Iris pigment epithelial cell (primary cell): Measurements from ENCODE around the gene ATRAID.
A peak's percentile ranks its signal among the peaks of the same experiment; 100 is the strongest.
"Not testable (repeated sequence)": the region's sequence is repeated elsewhere in the genome, so short reads cannot be mapped to it uniquely, and the experiment has no call there.

Source experiments
- DNase-seq: peaks from one replicate; pipeline ENCODE4 v3.0.0-alpha.2; 2011; ENCODE audit warnings: low read depth

ATRAID gene, protein sequence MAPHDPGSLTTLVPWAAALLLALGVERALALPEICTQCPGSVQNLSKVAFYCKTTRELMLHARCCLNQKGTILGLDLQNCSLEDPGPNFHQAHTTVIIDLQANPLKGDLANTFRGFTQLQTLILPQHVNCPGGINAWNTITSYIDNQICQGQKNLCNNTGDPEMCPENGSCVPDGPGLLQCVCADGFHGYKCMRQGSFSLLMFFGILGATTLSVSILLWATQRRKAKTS

DNA sequence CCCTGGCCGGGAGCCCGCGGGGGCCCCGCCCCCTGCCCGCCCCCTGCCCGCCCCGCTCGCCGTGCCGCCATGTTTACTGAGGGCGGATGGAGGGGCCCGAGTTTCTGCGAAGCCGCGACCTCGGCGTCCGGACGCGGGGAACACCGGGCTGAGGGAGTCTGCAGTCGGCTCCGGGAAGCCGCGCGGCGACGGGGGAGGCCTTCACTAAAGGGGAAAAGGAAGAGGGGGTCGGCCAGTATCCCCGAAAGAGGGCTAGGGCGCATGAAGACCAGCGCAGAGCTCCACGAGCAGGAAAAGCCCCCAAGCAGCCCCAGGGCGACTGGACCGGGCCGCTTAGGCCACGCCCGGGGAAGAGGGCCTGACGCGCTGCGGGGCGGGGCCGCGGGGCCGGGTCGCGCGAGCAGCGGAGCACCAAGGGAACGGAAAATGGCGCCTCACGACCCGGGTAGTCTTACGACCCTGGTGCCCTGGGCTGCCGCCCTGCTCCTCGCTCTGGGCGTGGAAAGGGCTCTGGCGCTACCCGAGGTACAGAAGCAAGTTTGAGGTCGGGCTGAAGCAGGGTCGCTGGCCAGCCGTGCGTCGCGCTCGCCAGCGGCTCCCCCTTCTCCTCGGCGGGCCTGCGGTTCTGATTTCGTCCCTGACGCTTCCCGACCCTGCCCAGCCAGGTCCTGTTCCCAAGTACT lies at the start of gene ATRAID, which contains the start of gene SLC5A6:
Gene ATRAID (plus strand): TSS at position 99 of the 683 bp plus-strand sequence. CDS start 328 bp downstream, at position 427.
Gene SLC5A6 (minus strand): TSS at position 326 of the 683 bp plus-strand sequence. CDS start 4,618 bp downstream, outside the sequence.
- peak; percentile 91 for DNase-seq

DNA sequence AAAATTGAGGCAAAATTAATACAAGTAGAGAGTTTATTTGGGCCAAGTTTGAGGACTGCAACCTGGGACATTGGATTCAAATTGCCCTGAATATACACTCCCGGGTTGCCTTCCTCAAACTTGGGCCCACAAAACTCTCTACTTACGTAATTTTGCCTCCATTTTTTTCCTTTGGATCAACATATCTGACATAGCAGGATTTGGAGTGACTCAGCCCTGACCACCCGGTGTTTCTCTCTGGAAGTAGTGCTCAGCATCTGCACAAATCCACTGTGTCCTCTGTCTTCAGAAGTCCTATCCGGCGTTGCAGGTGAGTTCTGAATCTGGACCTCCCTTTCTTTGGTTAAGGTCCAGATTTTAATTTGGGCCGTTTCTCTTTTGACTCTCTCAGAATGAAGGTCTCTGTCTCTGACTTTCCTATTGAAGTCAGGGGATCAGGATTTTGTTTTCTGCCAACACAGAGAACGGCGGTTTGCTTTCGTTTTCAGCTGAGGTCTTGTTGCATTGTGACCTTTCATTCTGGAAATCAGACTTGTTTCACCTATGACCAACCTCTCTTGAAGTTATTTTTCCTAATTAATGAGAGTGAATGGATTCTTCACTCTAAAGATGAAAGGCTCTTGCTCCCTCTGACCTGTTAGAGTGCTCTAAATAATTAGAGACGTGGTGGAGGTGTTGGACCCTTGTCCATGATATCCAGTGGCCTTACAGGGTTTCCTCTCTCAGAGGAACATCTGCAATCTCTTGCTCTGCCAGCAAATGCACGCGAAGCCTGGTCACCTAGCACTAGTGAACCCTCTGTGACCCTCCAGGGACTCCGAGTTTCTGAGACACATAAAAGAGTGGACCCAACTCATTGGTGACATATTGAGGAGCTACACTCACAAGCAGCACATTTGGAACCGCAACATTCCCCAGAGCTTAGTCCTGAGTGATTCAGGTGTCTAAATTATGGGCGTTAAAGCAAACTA lies 49.4 kb upstream of the ATRAID start:
- DNase-seq = peak; percentile 59

DNA sequence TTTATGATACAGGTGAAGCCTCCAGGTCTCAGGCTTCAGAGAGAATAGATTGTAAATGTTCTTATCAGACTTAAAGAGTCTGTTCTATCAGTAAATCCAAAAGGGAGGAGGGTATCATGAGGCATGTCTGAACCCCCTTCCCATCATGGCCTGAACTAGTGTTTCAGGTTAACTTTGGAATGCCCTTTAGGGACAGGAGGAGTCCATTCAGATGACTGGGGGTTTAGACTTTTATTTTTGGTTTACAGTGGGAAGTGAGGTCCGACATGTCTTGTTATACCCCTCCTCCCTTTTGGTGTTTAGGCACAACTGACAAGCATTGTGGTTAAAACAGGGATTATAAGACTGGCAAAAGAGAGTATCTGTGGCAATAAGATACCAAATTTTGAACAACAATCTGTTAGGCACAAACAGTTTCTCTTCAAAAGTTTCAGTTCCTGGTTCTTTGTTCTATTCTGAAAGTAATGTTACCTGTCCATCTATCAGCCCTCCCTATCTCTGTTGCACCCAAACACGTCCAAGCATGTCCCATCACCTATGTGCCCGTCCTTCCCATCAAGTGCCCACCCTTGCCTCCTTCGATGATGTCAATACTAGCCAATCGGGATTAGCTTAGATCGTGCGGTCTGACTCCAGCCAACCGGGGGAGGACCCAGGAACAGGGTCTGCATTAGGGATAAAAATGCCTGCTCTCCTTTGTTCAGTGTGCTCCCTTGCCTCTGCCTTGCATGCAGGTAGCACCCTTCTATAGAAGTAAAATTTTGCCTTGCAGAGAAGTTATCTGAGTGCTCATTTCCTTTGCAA lies 46.7 kb upstream of the ATRAID start:
- no peak for DNase-seq

DNA sequence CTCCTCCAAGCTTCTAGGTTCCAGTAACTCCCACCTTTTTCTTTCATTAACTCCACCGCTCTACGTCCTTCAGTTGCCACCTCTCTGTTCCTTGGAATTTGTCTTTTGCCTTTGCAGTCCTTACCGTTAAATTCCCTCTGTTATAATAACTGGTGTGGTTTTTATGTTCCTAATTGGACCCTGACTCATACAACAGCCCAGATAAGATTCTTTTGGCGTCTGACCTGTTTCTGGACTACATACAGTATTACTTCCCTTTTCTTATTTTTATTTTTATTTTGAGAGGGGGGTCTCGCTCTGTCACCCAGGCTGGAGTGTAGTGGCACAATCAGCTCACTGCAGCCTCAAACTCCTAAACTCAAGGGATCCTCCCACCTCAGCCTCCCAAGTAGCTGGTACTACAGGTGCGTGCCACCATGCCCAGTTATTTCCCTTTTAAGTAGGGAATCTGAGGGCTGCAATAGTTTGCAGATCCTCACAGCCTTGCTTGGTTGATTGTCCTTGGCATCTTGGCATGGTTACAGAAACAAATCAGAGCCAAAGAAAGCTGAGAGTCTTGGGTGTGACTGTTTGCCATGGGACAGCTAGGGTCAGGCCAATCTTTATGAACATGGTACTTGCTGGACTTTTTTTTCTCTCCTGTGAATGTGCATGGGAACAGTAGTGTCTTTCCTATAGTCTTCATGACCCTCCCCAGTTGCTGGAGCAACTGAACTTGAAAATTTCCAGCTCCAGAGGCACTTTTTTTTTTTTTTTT lies 41.1 kb upstream of the ATRAID start:
- no peak for DNase-seq

DNA sequence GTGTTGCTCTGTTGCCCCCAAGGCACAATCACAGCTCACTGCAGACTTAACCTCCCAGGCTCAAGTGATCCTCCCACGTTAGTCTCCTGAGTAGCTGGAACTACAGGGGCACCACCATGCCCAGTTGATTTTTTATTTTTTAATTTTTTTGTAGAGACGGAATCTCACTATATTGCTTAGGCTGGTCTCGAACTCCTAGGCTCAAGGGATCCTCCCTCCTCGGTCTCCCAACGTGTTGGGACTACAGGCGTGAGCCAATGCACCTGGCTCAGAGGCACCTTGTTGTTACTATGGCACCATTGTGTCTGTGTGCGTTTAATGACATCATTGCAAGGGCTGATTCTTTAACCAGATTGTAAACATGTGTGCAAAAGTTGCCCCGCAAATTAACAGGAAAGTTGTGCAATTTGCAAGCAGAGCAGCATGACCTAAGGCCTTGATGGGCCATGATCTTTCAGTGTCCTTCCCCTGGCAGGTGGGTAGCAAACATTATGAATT lies 40.4 kb upstream of the ATRAID start:
- no peak for DNase-seq

DNA sequence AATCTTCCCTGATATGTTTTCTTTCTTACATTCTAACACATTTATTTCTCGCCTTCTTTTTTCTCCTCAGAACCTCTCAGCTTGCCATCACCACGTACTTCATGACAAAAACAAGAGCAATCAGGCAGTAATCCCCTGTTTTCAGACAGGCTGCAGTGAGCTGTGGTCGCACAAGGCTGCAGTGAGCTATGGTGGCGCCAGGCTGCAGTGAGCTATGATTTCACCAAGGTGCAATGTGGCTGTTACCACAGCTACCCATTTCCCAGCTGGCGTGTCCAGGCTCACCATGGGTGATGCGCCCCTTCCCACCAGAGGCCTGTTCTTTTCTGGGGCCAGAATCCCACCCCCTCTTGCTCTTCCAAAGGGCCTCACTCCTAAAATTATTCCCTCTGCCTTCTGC lies 37.2 kb upstream of the ATRAID start:
- no peak for DNase-seq

DNA sequence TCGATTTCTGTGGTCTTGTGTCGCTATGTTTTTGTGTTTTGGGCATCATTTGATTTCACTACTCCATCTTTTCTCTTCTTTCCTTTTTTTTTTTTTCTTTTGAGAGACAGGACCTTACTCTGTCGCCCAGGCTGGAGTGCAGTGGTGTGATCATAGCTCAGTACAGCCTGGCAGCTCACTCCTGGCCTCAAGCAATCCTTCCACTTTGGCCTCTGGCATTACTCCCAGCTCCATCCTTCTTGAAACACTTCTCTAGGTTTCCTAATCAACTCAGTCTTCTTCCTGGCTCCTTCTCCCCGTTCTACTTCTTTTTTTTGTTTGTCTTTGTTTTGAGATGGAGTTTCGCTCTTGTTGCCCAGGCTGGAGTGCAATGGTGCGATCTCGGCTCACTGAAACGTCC lies 36.5 kb upstream of the ATRAID start:
- DNase-seq = no peak

DNA sequence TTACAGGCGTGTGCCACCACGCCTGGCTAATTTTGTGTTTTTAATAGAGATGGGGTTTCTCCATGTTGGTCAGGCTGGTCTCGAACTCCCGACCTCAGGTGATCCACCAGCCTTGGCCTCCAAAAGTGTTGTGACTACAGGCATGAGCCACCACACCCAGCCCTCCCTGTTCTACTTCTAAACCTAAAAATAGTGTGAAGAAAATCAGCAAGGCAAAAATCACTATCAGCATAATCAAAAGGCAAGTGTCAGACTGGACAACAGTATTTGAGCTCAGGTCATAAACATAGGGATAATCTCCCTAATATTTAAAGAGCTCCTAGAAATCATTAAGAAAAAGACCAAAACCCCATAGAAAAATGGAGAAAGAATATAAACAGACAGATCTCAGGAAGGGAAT lies 36.1 kb upstream of the ATRAID start:
- DNase-seq = not testable (repeated sequence)

DNA sequence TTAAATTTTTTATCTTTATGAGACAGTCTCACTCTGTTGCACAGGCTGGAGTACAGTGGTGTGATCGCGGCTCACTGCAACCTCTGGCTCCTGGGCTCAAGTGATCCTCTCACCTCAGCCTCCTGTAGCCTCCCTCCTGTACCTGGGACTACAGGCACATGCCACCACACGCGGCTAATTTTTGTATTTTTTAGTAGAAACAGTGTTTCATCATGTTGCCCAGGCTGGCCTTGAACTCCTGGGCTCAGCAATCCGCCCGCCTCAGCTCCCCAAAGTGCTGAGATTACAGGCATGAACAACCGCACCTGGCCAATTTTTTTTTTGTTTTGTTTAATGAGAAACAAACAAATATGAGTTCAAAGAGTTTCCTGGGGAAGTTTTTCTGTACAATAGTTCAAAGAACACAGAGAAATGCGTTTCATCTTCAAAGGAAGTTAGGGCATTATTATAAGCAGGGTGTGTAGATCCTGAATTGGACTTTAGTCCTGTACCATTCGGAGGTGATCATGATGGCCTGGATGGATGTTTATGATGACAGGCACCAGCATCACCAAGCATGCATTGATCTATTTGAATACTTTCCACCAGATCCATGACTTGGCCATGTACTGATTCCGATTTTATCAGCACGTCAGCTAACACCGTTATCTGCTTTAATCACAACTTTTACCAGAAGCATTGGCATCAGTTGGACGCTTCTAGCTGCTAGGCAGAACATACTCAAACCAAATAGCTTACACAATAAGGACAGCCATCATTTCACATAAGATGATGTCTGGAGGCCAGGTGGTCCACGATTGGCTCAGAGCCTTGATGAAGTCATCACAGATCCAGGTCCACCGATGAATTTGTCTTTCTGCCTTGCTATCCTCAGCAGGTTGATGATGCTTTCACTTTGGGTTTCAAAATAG lies 34.1 kb upstream of the ATRAID start:
- no peak for DNase-seq

DNA sequence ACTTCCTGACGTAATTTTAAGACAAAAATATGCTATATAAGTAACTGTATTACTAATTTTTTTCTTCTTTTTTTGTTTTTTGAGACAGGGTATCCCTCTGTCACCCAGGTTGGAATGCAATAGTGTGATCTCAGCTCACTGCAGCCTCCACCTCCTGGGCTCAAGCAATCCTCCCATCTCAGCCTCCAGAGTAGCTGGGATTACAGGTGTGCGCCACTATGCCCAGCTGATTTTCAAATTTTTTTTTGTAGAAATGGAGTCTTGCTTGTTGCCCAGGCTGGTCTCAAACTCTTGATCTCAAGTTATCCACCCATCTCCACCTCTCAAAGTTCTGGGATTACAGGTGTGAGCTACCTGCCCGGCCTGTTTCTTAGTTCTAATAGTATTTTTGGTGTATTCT lies 33.4 kb upstream of the ATRAID start:
- no peak for DNase-seq

DNA sequence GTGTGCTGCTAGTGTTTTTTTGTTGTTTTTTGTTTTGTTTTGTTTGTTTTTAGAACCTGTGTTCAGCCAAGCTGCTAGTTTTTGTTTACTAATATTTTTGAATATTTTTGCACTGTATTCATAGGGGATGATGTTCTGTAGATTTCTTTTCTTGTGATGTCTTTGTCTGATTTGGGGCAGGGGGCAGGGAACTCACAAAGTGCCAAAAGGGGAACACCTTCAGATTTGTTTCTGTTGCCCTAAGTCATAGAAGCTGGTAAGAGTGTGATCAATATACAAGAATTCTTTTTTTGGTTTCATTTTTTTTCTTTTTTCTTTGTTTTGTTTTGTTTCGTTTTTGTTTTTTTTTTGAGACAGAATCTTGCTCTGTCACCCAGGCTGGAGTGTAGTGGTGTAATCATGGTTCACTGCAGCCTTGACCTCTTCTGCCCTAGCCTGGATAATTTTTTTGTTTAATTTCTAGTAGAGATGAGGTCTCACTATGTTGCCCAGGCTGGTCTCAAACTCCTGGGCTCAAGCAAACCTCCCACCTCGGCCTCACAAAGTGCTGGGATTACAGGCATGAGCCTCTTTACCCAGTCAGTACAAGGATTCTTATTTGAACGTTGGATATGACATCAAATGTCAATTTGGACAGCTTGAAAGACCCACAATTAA lies 32.4 kb upstream of the ATRAID start:
- DNase-seq = no peak

DNA sequence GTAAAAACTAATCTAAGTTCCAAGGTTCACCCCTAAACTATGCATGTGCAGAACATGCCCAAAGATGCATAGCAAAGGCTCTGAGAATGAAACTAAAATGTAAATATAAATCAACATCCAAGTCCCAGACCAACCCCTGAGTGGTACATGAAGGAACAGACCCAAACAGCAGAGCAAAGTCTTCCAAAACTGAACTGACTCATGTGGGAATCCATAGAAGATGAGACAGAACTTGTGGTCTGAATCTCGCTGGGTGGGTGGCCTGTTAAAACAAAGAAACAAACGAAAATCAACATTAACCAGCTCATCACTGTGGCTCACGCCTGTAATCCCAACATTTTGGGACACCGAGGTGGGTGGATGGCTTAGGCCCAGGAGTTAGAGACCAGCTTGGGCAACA lies 29.5 kb upstream of the ATRAID start:
- peak; percentile 34 for DNase-seq

DNA sequence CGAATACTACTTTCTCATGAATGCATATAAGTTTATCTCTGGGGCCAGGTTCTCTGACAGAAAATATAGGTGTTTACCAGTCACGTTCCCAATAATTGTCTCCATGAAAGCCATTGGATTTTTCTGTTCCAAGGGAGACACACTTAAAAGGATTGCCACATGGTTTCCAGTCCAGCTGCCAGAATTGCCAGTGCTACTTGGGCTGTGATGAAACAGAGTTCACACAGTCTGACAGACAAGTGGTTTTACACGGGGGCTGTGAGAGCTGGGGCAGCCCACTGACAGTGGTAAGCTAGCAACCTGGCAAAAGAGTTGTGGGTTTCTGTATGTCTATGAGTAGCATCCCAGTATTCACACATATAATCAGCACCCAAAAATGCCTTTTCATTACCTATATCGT lies 27.7 kb upstream of the ATRAID start:
- DNase-seq = peak; percentile 38

DNA sequence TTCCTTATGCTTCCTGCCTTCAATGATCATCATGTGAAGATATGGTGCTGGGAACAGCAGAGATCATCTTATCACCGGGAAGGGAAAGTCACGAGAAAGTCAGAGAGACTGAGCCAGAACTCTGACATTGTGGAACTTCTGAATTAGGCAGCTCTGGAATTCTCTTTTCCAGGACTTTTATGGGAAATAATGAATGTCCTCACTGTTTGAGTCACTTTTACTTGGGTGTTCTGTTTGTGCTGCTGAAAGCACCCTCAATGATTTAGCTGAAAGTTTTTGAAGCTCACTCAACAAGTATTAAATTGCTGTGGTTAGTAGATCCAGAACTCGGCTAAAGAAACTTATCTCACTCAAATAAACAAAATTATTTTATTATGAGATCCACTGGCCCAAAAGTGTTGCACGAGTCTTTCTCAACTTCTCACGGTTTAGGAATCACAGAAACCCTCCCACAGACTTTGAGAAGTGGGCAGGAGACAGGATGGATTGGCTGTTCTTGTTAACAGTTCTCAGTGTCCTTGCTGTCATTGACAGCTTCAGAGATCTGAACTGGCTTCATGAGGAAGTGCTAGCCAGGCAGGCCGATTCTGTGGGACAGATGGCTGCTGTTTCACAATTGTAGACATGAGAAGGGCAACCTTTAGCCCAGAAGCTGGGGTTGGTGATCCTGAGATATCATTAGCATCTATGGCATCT lies 26.4 kb upstream of the ATRAID start:
- peak; percentile 59 for DNase-seq

DNA sequence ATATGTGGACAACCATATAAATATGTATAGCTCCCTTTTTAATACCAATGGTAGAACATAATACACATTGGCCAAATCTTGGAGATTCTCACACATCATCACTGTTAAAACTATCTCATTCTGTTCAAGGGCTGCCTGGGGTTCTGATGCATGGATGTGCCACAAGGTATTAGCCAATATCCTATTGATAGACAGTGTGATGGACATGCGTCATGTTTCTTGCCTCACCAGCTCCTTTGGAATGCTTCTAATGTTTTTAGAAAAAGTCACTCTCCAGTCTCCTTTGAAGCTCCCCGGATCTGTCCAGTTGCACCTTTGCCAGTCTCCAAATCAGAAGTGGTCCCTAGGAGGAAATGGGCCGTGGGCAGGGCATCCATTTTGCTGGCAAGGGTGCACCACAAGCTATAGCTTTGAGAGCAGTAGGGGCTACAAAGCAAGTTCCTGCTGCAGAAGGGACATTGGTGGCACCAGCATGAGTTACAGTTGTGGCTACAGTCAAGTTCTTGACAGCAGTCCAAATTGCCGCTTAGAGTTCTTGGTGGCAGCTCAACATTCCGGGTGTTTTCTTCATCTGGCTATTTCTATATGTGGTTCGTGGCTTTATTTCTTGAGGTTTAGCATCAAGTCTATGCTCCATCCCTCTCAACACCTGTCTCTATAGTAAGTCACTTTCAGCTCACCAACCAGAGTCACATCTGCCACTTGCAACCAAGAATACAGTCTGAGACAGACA lies 25.1 kb upstream of the ATRAID start:
- DNase-seq = no peak

DNA sequence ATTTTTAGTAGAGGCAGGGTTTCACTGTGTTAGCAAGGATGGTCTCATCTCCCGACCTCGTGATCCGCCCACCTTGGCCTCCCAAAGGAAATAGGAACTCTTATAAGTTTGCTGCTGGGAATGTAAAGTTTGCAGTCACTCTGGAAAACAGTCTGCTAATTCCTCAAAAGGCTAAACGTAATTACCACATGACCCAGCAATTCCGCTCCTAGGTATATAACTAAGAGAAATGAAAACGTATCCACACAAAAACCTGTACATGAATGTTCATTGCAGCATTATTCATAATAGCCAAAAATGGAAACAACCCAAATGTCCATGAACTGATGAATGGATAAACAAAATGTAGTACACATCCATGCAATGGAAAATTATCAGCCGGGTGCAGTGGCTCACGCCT lies 21.9 kb upstream of the ATRAID start:
- no peak for DNase-seq

DNA sequence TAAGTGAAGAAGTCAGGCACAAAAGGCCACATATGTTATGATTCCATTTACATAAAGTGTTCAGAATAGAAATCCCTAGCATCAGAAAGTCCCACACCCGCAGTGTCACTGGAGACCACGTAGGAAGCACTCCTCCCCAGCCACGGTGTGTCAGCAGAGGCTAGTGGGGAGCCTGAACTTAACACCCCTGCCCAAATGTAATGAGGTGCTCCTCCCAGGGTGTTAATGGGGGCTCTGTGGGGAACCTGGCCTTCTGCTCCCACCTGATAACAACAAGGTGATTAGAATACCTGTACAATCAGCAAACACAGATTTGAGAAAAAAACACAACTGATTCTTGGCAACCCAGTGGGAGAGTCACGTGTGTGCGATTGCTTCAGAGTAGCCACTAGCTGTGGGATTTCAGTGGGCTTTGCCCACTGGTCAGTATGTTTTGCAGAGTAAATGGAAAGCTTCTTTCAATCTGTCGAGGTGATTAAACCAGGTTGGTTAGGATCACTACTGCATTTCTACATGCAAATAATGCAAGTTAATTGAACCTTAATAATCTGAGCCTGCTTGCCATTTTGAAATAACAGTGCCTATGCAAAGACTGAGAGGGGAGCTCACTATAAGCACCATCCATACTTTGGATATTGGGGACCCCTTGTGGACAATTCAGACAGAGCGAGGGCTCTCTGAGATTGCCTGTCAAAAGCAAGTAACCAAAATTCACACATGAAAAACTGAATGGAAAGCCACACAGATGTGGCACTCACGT lies 20.6 kb upstream of the ATRAID start:
- DNase-seq = peak; percentile 67
